IMR-90 (cell line): Measurements from ENCODE around the gene CPXM1.

Experiments used
- BHLHE40 ChIP-seq: fragments of 150-350 bp; IDR thresholded peaks from 2 replicates; pipeline ENCODE4 v1.6.1; 2016; ENCODE audit warnings: mild to moderate bottlenecking, low read depth, low read length
- CEBPB ChIP-seq: IDR thresholded peaks from 2 replicates; pipeline ENCODE4 v1.6.1; 2012; ENCODE audit warnings: low read depth, low read length, improper control_type of control experiment
- ELK1 ChIP-seq: fragments of 150-350 bp; IDR thresholded peaks from 2 replicates; pipeline ENCODE4 v1.6.1; 2016; ENCODE audit warnings: low read depth, mild to moderate bottlenecking, low read length, moderate library complexity, borderline replicate concordance
- MXI1 ChIP-seq: IDR thresholded peaks from 2 replicates; pipeline ENCODE4 v1.6.1; 2012; ENCODE audit warnings: low read depth, mild to moderate bottlenecking, low read length, moderate library complexity, borderline replicate concordance
- POLR2A ChIP-seq: IDR thresholded peaks from 2 replicates; pipeline ENCODE4 v1.6.1; 2012; ENCODE audit warnings: mild to moderate bottlenecking, low read depth, low read length
- RAD21 ChIP-seq: IDR thresholded peaks from 2 replicates; pipeline ENCODE4 v1.6.1; 2012; ENCODE audit warnings: low read length, improper control_type of control experiment
- SMC3 ChIP-seq: fragments of 150-350 bp; IDR thresholded peaks from 2 replicates; pipeline ENCODE4 v1.6.1; 2016; ENCODE audit warnings: low read depth, mild to moderate bottlenecking, antibody characterized with exemption, low read length, moderate library complexity
- USF2 ChIP-seq: fragments of 150-350 bp; IDR thresholded peaks from 2 replicates; pipeline ENCODE4 v1.6.1; 2017; ENCODE audit warnings: mild to moderate bottlenecking, antibody characterized with exemption, low read length, low read depth
- TF ChIP-seq, protein P1 (sequence below): conservative IDR thresholded peaks from 2 replicates; pipeline ENCODE4 v1.5.1; 2012; ENCODE audit warnings: mild to moderate bottlenecking, low read depth, low read length, improper control_type of control experiment

DNA sequence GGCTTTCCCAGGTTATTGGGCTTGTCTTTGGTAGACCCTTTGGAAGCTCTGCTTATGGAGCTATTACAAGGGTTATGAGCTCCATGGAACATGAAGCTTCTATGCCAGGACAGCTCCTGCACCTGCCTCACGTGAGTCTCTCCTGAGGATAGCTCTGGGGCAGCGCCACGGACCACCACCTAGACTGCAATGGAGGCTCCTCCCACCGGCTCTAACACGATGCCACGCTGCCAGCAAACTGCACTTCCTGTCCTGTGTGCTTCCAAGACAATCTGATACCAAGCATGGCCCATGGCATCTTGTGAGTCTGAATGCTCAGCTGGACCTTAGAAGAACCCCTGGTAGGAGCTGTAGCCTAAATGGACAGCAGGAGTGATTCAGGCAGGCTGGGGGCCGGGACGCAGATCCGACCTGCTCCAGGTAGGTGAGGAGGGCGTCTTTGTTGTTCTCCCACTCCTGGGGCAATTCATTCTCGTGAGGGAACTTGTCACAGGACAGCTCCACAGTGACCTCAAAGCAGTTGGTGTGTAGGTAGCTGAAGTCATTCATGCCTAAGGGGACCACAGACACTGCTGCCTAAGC lies 5.5 kb downstream of the CPXM1 start:
- TF ChIP-seq, protein P1, sequence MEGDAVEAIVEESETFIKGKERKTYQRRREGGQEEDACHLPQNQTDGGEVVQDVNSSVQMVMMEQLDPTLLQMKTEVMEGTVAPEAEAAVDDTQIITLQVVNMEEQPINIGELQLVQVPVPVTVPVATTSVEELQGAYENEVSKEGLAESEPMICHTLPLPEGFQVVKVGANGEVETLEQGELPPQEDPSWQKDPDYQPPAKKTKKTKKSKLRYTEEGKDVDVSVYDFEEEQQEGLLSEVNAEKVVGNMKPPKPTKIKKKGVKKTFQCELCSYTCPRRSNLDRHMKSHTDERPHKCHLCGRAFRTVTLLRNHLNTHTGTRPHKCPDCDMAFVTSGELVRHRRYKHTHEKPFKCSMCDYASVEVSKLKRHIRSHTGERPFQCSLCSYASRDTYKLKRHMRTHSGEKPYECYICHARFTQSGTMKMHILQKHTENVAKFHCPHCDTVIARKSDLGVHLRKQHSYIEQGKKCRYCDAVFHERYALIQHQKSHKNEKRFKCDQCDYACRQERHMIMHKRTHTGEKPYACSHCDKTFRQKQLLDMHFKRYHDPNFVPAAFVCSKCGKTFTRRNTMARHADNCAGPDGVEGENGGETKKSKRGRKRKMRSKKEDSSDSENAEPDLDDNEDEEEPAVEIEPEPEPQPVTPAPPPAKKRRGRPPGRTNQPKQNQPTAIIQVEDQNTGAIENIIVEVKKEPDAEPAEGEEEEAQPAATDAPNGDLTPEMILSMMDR: no peak
- no peak for TF ChIP-seq MXI1
- TF ChIP-seq RAD21: no peak
- no peak for TF ChIP-seq POLR2A
- no peak for TF ChIP-seq SMC3
- TF ChIP-seq BHLHE40: no peak
- no peak for TF ChIP-seq CEBPB
- TF ChIP-seq ELK1: no peak
- TF ChIP-seq USF2: no peak
